Stimulated activated naive CD8-positive, alpha-beta T cell treated with anti-CD3 and anti-CD28 coated beads, Interleukin-15, Interleukin-2, amounts not matched to agents 100 ng/mL and 50 ng/mL, for 24 hours (primary cell): ENCODE results near the gene FIGNL1.

Experiments
- H3K27ac Mint-ChIP-seq: one replicate; pipeline ENCODE4 v1.8.0; 2021; ENCODE audit warnings: mild to moderate bottlenecking, mixed read lengths
- H3K27me3 Mint-ChIP-seq: one replicate; pipeline ENCODE4 v1.8.0; 2021; ENCODE audit warnings: mixed read lengths
- H3K36me3 Mint-ChIP-seq: one replicate; pipeline ENCODE4 v1.8.0; 2021; ENCODE audit warnings: low read depth, mixed read lengths
- H3K4me1 Mint-ChIP-seq: one replicate; pipeline ENCODE4 v1.8.0; 2021; ENCODE audit warnings: low read depth, mixed read lengths
- H3K4me3 Mint-ChIP-seq: one replicate; pipeline ENCODE4 v1.8.0; 2021; ENCODE audit warnings: mild to moderate bottlenecking, mixed read lengths
- H3K9me3 Mint-ChIP-seq: one replicate; pipeline ENCODE4 v1.8.0; 2021; ENCODE audit warnings: mixed read lengths

The FIGNL1 gene

DNA sequence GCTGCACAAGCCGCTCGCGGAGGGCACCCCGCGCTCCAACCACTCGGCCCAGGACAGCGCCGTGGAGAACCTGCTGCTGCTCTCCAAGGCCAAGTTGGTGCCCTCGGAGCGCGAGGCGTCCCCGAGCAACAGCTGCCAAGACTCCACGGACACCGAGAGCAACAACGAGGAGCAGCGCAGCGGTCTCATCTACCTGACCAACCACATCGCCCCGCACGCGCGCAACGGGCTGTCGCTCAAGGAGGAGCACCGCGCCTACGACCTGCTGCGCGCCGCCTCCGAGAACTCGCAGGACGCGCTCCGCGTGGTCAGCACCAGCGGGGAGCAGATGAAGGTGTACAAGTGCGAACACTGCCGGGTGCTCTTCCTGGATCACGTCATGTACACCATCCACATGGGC is 50.0 kb downstream of the FIGNL1 start:
- peaks cover 86% of the 10 kb centered on the region for H3K4me1 Mint-ChIP-seq
- H3K27me3 Mint-ChIP-seq: no peaks in the 10 kb centered on the region
- no peak overlapping the region for H3K4me3 Mint-ChIP-seq
- H3K27ac Mint-ChIP-seq: no peak overlapping the region
- H3K36me3 Mint-ChIP-seq: peaks cover 88% of the 10 kb centered on the region
- no peaks in the 10 kb centered on the region for H3K9me3 Mint-ChIP-seq

DNA sequence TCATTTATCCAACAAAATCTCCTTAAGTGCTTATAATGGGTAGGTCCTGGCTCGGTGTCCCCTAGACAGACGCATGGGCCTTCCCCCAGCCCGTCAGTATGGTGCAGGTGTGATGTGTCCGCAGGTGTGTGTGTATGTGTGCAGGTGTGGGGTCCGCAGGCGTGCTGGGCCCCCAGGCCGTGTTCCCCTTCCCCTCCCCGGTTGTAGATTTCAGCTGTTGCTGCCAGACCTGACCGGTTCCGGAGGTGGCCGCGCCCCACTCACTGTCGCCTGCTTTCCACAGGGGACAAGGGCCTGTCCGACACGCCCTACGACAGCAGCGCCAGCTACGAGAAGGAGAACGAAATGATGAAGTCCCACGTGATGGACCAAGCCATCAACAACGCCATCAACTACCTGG is 50.5 kb downstream of the FIGNL1 start:
- Mint-ChIP-seq H3K36me3 (peaks cover 85% of the 10 kb centered on the region), H3K27me3 (no peaks in the 10 kb centered on the region), H3K9me3 (no peaks in the 10 kb centered on the region), H3K4me3 (no peak overlapping the region), H3K27ac (no peak overlapping the region), H3K4me1 (peaks cover 86% of the 10 kb centered on the region)

DNA sequence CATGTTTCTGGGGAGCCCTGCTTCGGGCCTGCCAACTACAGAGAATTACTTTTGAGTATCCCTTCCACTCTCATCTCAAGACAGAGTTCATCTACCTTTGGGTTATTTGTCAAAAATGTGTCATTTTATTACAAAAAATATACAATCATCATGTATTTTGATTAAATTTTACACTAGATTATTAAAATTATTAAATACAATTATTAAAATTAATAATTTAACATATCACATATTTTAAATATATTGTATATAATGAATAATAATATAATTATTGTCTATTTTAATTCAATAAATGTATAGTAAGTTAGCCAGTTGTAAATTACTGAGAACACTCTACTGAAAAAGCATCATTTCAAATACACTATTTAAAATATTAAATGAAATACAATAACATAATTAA is 50.9 kb downstream of the FIGNL1 start:
- H3K27ac Mint-ChIP-seq: peak overlapping the region; percentile 99
- peaks cover 86% of the 10 kb centered on the region for H3K36me3 Mint-ChIP-seq
- peaks cover 86% of the 10 kb centered on the region for H3K4me1 Mint-ChIP-seq
- H3K9me3 Mint-ChIP-seq: no peaks in the 10 kb centered on the region
- no peak overlapping the region for H3K4me3 Mint-ChIP-seq
- no peaks in the 10 kb centered on the region for H3K27me3 Mint-ChIP-seq

DNA sequence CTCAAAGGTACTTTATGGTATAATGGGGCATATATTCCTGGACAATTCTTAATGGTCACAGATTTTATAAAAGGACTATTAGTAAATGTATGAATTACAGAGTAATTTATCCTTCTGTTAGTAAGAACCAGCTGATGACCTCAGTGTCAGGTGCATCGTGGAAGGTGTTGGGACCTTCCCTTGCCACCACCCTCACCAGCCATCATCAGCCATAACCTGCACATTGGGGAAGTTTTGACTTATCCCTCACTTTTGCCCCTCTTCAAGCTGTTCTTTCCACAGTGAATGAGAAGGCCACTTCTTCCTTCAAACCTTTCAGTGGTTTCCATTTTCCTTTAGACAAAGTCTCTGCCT is 52.2 kb downstream of the FIGNL1 start:
- H3K4me1 Mint-ChIP-seq: peaks cover 88% of the 10 kb centered on the region
- H3K36me3 Mint-ChIP-seq: peaks cover 86% of the 10 kb centered on the region
- peak overlapping the region; percentile 61 for H3K4me3 Mint-ChIP-seq
- H3K27me3 Mint-ChIP-seq: no peaks in the 10 kb centered on the region
- no peaks in the 10 kb centered on the region for H3K9me3 Mint-ChIP-seq
- H3K27ac Mint-ChIP-seq: peak overlapping the region; percentile 99

DNA sequence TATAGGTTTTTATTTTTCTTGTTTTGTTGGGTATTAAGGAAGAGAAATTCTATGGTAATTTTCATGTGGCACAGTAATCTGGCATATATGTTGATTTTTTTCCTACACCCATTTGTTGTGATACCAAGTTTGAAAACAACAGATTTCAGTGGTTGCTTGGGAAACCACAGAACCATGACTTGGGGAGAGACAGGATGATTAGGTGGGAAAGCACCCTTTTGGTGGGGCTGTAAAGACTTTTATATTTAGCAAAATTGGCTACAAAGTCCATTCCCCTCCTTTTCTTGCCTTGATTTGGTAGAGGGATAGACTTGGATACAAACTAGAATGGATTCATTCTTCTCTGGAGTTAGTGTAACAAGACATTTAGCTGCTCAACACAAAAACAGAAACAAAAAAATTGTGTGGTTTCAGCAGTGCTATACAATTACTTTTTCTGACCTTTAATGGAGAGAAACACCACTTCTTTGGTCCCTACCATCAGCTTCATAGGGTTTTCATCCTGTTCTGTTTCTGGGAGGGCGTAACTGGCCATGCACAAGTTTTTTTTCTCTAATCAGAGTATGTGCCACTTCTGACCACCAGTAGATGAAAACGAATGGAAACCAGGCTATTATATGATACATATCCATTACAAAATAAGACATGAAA is 52.7 kb downstream of the FIGNL1 start:
- Mint-ChIP-seq H3K9me3 (no peaks in the 10 kb centered on the region), H3K27me3 (no peaks in the 10 kb centered on the region), H3K27ac (peak overlapping the region; percentile 99), H3K4me3 (peak overlapping the region; percentile 61), H3K4me1 (peaks cover 88% of the 10 kb centered on the region), H3K36me3 (peaks cover 86% of the 10 kb centered on the region)

DNA sequence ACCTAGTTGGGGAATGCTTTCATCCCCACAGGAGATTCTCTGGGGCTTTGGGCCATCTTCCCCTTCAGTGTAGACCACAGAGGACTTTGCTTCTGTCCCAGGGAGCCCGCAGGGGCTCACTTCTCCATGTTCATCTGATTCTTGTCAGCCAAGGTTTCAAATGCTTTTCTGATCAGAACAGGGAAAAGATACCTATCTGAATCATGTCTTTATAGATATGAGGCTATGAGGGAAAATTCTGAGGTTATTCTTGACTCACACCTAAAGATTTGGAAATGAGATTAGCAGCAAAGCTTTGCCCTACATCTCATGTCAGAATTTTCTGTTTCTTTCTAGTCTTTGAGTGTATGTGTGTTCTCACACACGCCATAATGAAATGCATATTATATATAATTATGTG is 53.3 kb downstream of the FIGNL1 start:
- H3K9me3 Mint-ChIP-seq: no peaks in the 10 kb centered on the region
- no peaks in the 10 kb centered on the region for H3K27me3 Mint-ChIP-seq

DNA sequence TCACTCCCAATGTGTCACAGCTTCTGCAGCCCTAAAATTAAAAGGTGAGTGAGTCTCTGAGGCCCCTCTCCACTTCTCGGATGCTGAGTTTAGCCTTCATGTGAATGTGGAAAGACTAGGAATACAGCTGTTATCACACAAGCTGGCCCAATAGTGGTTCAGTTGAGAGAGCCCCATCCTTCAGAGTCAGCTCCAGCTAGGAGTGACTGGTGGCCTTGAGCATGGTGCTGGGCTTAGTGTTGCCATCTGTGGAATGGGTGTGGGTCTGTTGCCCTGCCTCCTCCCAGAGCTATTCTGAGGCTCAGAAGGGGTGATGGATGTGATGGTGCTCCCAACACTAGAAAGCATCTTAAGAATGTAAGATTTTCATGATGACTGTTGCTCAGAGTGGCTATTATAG is 55.8 kb downstream of the FIGNL1 start:
- Mint-ChIP-seq H3K4me3 (peak overlapping the region; percentile 81), H3K27ac (peak overlapping the region; percentile 100), H3K4me1 (peaks cover 96% of the 10 kb centered on the region), H3K36me3 (peaks cover 86% of the 10 kb centered on the region), H3K9me3 (no peaks in the 10 kb centered on the region), H3K27me3 (no peaks in the 10 kb centered on the region)

More for the DNA sequence above, 53.3 kb downstream of the FIGNL1 start:
- H3K4me3 Mint-ChIP-seq: peak overlapping the region; percentile 62
- peaks cover 88% of the 10 kb centered on the region for H3K4me1 Mint-ChIP-seq
- H3K36me3 Mint-ChIP-seq: peaks cover 86% of the 10 kb centered on the region
- H3K27ac Mint-ChIP-seq: peak overlapping the region; percentile 99
